Progenitor cell of endocrine pancreas (in vitro differentiated cells): ENCODE results near the gene EN1. TPM values are rescaled to one million over a fixed set of nuclear protein-coding genes. Genes with fewer than 3 reads are reported as not detected.
A peak's percentile ranks its signal among the peaks of the same experiment; 100 is the strongest.

Experiments used
- DNase-seq: peaks from one replicate; pipeline ENCODE4 v3.0.0; 2021; ENCODE audit warnings: low spot score; ENCODE audit not compliant: unreplicated experiment
- H3K27ac Mint-ChIP-seq: 2 replicates; pipeline ENCODE4 v1.8.0; 2021; ENCODE audit warnings: mild to moderate bottlenecking, moderate library complexity, mixed read lengths
- H3K27me3 Mint-ChIP-seq: 2 replicates; pipeline ENCODE4 v1.8.0; 2021; ENCODE audit warnings: mixed read lengths
- H3K36me3 Mint-ChIP-seq: 2 replicates; pipeline ENCODE4 v1.8.0; 2022; ENCODE audit warnings: mixed read lengths; ENCODE audit not compliant: insufficient read depth
- H3K4me1 Mint-ChIP-seq: 2 replicates; pipeline ENCODE4 v1.8.0; 2021; ENCODE audit warnings: low read depth, mixed read lengths
- H3K4me3 Mint-ChIP-seq: 2 replicates; pipeline ENCODE4 v1.8.0; 2021; ENCODE audit warnings: low read depth, mild to moderate bottlenecking, moderate library complexity, mixed read lengths
- H3K9me3 Mint-ChIP-seq: 2 replicates; pipeline ENCODE4 v1.8.0; 2021; ENCODE audit warnings: low read depth, mixed read lengths
- CTCF ChIP-seq: fragments of 200-600 bp; sonication (generic); IDR thresholded peaks from one replicate; pipeline ENCODE4 v1.5.0; 2021; ENCODE audit warnings: antibody characterized with exemption, mild to moderate bottlenecking; ENCODE audit not compliant: unreplicated experiment
- total RNA-seq: library from RNA; stranded (reverse); gene quantifications from 2 replicates; pipeline ENCODE4 v1.2.1, GENCODE V29; 2021

Gene EN1
- total RNA-seq, 1 donor from 2014 or later, result 0.12 TPM

DNA sequence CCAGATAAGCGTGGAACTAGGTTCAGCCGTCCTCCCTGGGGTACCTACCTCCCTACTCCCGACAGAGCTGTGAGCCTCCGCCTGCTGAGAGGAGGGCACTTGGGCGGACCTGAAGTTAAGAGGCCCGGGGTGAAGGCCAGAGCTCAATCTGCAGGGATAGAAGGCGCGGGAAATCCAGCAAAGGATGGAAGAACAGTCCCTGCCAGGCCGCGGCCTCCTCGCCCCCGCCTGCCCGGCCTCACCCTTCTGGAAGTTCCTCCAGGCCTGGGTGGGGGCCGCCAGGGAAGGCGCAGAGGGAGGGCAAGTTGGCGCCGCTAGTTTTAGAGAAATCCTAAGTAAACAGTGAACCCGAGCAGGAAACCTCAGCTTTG, 13.0 kb downstream of the EN1 start:
- TF ChIP-seq CTCF, result no peak
- H3K4me1 Mint-ChIP-seq, result peaks cover 11% of the 10 kb centered on the region
- H3K9me3 Mint-ChIP-seq, result no peaks in the 10 kb centered on the region
- H3K4me3 Mint-ChIP-seq, result peak overlapping the region; percentile 72
- no peaks in the 10 kb centered on the region for H3K36me3 Mint-ChIP-seq
- H3K27ac Mint-ChIP-seq, result no peak overlapping the region
- DNase-seq, result no peak
- H3K27me3 Mint-ChIP-seq, result peaks cover 98% of the 10 kb centered on the region

DNA sequence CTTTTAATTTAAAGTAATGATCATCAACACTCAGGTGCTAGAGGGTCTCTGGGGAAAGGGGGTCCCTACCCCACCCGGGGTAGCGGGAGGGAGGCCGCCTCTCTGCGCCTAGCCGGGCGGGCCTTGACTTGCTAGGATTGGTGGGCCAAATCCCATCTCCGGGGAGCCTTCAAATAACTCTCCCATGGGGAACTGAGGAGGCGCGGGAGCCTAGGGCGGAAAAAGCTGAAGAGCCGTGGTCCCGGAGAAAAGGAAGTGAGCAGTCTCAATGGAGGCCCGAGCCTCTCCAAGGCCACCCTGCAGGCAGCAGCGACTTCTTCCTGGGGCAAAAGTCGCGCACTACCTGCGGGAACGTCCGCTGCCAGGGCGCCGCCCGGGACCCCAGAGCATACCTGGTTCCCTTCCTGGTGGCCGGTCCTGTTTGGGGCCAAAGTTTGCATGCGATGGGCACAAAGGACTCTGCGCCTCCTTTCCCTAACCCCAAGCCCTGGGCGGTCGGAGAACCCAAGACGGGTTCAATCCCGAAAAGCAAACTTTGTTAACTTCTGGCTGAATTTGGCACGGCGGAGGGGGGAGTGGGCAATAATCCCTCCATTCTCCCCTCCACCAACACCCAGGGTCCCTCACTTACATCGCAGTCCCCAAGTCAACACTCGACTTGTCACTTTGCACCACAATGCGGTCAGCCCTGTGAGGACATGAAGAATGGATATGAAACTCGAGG, 13.6 kb downstream of the EN1 start:
- Mint-ChIP-seq H3K27me3 (peaks cover 98% of the 10 kb centered on the region), H3K27ac (no peak overlapping the region), H3K9me3 (no peaks in the 10 kb centered on the region), H3K36me3 (no peaks in the 10 kb centered on the region), H3K4me1 (peaks cover 7% of the 10 kb centered on the region), H3K4me3 (no peak overlapping the region)
- no peak for TF ChIP-seq CTCF
- DNase-seq, result no peak

GRCh38 chr2:118832791-118833715, 14.4 kb downstream of the EN1 start:
- H3K27me3 Mint-ChIP-seq, result peaks cover 97% of the 10 kb centered on the region
- H3K27ac Mint-ChIP-seq, result no peak overlapping the region
- no peaks in the 10 kb centered on the region for H3K9me3 Mint-ChIP-seq
- no peaks in the 10 kb centered on the region for H3K36me3 Mint-ChIP-seq
- peaks cover 7% of the 10 kb centered on the region for H3K4me1 Mint-ChIP-seq
- DNase-seq, result no peak
- TF ChIP-seq CTCF, result no peak
- H3K4me3 Mint-ChIP-seq, result no peak overlapping the region

DNA sequence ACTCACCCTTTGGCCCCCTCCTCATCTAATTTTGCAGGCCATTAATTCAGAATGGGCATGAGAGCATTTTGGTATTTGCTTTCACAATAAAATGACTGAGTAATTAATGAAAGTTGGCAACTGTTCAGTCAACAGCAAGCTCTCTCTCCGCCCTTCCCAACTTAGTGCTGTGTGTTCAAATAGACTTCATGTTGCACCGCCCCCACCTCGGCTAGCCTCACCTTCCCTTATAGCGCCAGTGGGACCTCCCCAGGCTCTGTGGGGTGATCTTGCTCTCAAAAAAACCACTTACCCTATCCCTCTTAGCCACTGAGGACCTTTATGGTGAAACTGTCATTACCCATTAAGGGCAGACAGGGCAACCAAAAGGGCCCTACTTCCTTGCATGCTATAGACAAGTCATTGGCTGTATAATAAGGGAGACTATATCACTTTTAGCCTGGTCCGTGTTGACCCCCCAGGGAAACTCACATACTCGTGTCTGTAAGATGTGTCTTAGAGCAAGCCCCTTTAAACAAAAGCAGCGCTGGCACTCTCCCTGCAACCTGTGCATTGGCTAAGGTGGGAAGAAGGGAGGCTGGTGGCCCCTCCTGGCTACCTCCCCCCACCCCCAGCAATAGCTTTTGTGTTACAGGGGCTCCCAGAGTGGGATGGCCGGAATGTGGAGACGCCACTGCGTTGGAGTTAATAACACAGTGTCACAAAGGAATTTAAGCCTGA, 15.2 kb downstream of the EN1 start:
- no peak for DNase-seq
- TF ChIP-seq CTCF, result no peak
- no peaks in the 10 kb centered on the region for H3K36me3 Mint-ChIP-seq
- no peak overlapping the region for H3K4me3 Mint-ChIP-seq
- peaks cover 96% of the 10 kb centered on the region for H3K27me3 Mint-ChIP-seq
- H3K4me1 Mint-ChIP-seq, result peaks cover 7% of the 10 kb centered on the region
- H3K27ac Mint-ChIP-seq, result no peak overlapping the region
- H3K9me3 Mint-ChIP-seq, result no peaks in the 10 kb centered on the region

DNA sequence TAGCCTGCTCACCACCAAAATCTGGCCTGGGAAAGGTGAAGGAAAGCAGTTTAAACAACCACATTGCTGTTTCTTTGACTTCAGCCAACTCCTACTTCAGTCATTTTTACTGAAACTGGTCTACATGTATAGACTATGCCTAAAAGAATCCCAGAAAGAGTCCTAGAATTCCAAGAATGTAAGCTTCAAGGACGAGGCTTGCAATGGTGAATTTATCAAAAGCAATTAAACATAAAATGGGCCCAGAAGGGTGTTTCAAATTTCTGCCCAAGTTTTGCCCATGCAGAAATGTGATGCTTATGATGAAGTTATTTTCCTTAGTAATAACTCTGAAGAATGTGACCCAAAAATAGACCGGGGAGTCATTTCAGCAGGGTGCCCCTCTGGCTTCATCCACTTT, 16.6 kb downstream of the EN1 start:
- DNase-seq, result no peak
- Mint-ChIP-seq H3K27me3 (peaks cover 96% of the 10 kb centered on the region), H3K36me3 (no peaks in the 10 kb centered on the region), H3K9me3 (no peaks in the 10 kb centered on the region), H3K4me1 (peaks cover 3% of the 10 kb centered on the region), H3K4me3 (no peak overlapping the region), H3K27ac (no peak overlapping the region)
- no peak for TF ChIP-seq CTCF
